Natural killer cell treated with Interleukin-12 subunit alpha and Interleukin-12 subunit beta and Interleukin-15 and Interleukin-18, amount 100 ng/mL, for 72 hours (primary cell): Measurements from ENCODE around the gene TTC23L. TPM values are rescaled to one million over a fixed set of nuclear protein-coding genes. Genes with fewer than 3 reads are reported as not detected.

Experiments
- total RNA-seq, 2 donors: library from RNA; stranded (reverse); gene quantifications; one replicate each; pipeline ENCODE4 v1.2.3, GENCODE V29; 2022

Gene TTC23L
- total RNA-seq, 2 donors from 2014 or later, result not detected

Other genes with a start within 250 kb of the TTC23L start
- gene RAI14, start 182.8 kb upstream of the TTC23L start, total RNA-seq, result 1 to 10 TPM in 1 of 2 donors, under 1 TPM in 1; 0.93 to 1.1 TPM
- 10 to 100 TPM; 24.3 to 38.3 TPM for gene RAD1, start 76.3 kb downstream of the TTC23L start, total RNA-seq
- 10 to 100 TPM; 48.8 to 73.7 TPM for gene BRIX1, start 76.5 kb downstream of the TTC23L start, total RNA-seq
- gene DNAJC21, start 90.4 kb downstream of the TTC23L start, total RNA-seq, result 10 to 100 TPM; 45.8 to 50.7 TPM
- not detected for gene AGXT2, start 208.8 kb downstream of the TTC23L start, total RNA-seq